Raji (cell line): Measurements from ENCODE around the gene DOCK2.

ENCODE experiments used
- POLR2A ChIP-seq: IDR thresholded peaks from 2 replicates; pipeline ENCODE4 v1.6.1; 2011; ENCODE audit warnings: low read depth, low read length, control low read depth; ENCODE audit not compliant: insufficient read depth

DOCK2 gene

GRCh38 chr5:169798438-169798837 lies 161.4 kb downstream of the DOCK2 start:
- no peak for TF ChIP-seq POLR2A

- TF ChIP-seq POLR2A = no peak
Measured at GRCh38 chr5:169798906-169799660, 162.0 kb downstream of the DOCK2 start.

- no peak for TF ChIP-seq POLR2A
Measured at GRCh38 chr5:169801324-169801777, 164.3 kb downstream of the DOCK2 start.

GRCh38 chr5:169801781-169802180 lies 164.7 kb downstream of the DOCK2 start:
- no peak for TF ChIP-seq POLR2A

GRCh38 chr5:169803077-169803981 lies 166.3 kb downstream of the DOCK2 start:
- no peak for TF ChIP-seq POLR2A

GRCh38 chr5:169804861-169805260 lies 167.8 kb downstream of the DOCK2 start:
- no peak for TF ChIP-seq POLR2A

GRCh38 chr5:169805527-169805934 lies 168.5 kb downstream of the DOCK2 start:
- TF ChIP-seq POLR2A = no peak

- TF ChIP-seq POLR2A = no peak
Measured at GRCh38 chr5:169805937-169806700, 169.0 kb downstream of the DOCK2 start.

GRCh38 chr5:169808118-169808581 lies 171.1 kb downstream of the DOCK2 start:
- no peak for TF ChIP-seq POLR2A

GRCh38 chr5:169809281-169809680 lies 172.2 kb downstream of the DOCK2 start:
- no peak for TF ChIP-seq POLR2A

- no peak for TF ChIP-seq POLR2A
Measured at GRCh38 chr5:169810524-169810923, 173.4 kb downstream of the DOCK2 start.

GRCh38 chr5:169811023-169811422 lies 173.9 kb downstream of the DOCK2 start:
- TF ChIP-seq POLR2A = no peak

GRCh38 chr5:169811680-169812079 lies 174.6 kb downstream of the DOCK2 start:
- no peak for TF ChIP-seq POLR2A

GRCh38 chr5:169812786-169813185 lies 175.7 kb downstream of the DOCK2 start:
- no peak for TF ChIP-seq POLR2A

GRCh38 chr5:169814045-169814444 lies 177.0 kb downstream of the DOCK2 start:
- TF ChIP-seq POLR2A = no peak
